ENCODE results near the gene ARHGAP45.

DNA sequence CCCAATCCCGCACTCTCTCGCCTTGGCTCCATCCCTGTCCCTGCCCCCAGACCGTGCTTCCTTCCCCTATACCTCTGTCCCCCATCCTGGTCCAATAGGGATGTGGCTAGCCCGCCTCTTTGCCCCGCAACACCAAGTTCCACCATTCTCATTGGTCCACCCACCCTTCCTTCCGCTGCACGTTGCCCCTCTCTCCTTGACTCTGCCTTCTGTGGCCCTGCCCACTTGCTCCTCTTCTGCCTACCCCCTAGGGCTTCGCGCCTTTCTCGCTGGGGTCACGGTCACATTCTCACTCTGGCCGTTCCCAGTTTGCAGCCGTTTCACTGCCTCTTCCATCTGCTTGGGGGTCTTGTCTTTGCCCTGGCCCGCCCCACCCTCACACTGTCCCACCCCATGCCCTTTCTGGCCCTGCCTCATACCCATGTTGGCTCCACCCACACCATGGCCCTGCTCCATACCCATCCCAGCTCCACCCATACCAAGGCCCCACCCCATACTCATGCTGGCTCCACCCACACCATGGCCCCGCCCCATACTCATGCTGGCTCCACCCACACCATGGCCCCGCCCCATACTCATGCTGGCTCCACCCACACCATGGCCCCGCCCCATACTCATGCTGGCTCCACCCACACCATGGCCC lies 4.5 kb upstream of the ARHGAP45 start:
- TF ChIP-seq POLR2A (IDR thresholded peaks at IDR 0.05; ENCODE audit: low read depth, low read length), result no peak
- no peak for TF ChIP-seq POLR2AphosphoS5 (IDR thresholded peaks at IDR 0.05; ENCODE audit: low read depth, low read length)
- TF ChIP-seq TAF1 (IDR thresholded peaks at IDR 0.05; ENCODE audit: borderline replicate concordance, low read depth, low read length), result no peak
